H9 (cell line): ENCODE results near the gene OR2F2. TPM values are rescaled to one million over a fixed set of nuclear protein-coding genes. Genes with fewer than 3 reads are reported as not detected.

ENCODE experiments used
- DNase-seq: peaks from one replicate; pipeline ENCODE4 v3.0.0-alpha.2; 2017
- H2AFZ ChIP-seq: one replicate; pipeline ENCODE4 v1.6.1; 2013; ENCODE audit warnings: mild to moderate bottlenecking, low read length, control low read depth, moderate library complexity
- H2AK5ac ChIP-seq: 2 replicates; pipeline ENCODE4 v1.6.1; 2013; ENCODE audit warnings: low read length, control low read depth, mixed read lengths; ENCODE audit not compliant: insufficient read length
- H2BK120ac ChIP-seq: one replicate; pipeline ENCODE4 v1.6.1; 2013; ENCODE audit warnings: low read depth, mild to moderate bottlenecking, low read length, control low read depth, inconsistent platforms; ENCODE audit not compliant: poor library complexity, severe bottlenecking
- H2BK12ac ChIP-seq: 2 replicates; pipeline ENCODE4 v1.6.1; 2013; ENCODE audit warnings: low read length, control low read depth, mixed read lengths, low read depth; ENCODE audit not compliant: insufficient read length
- H2BK15ac ChIP-seq: 2 replicates; pipeline ENCODE4 v1.6.1; 2013; ENCODE audit warnings: low read depth, low read length, control low read depth
- H2BK20ac ChIP-seq: one replicate; pipeline ENCODE4 v1.6.1; 2013; ENCODE audit warnings: low read depth, mild to moderate bottlenecking, low read length, control low read depth, inconsistent platforms; ENCODE audit not compliant: poor library complexity, severe bottlenecking
- H2BK5ac ChIP-seq: 2 replicates; pipeline ENCODE4 v1.6.1; 2013; ENCODE audit warnings: low read length, control low read depth, mixed read lengths; ENCODE audit not compliant: insufficient read length
- H3K14ac ChIP-seq: 2 replicates; pipeline ENCODE4 v1.6.1; 2013; ENCODE audit warnings: low read length, control low read depth; ENCODE audit not compliant: insufficient read depth
- H3K18ac ChIP-seq: 2 replicates; pipeline ENCODE4 v1.6.1; 2013; ENCODE audit warnings: low read depth, mild to moderate bottlenecking, mixed read lengths, low read length, control low read depth; ENCODE audit not compliant: insufficient read length
- H3K23ac ChIP-seq: 2 replicates; pipeline ENCODE4 v1.6.1; 2013; ENCODE audit warnings: low read length, control low read depth, mixed read lengths, low read depth; ENCODE audit not compliant: insufficient read length
- H3K23me2 ChIP-seq: 2 replicates; pipeline ENCODE4 v1.6.1; 2013; ENCODE audit warnings: low read depth, mild to moderate bottlenecking, mixed read lengths, low read length, control low read depth; ENCODE audit not compliant: insufficient read length, poor library complexity, severe bottlenecking
- H3K27ac ChIP-seq: 2 replicates; pipeline ENCODE4 v1.5.1; 2013; ENCODE audit warnings: low read length, control low read depth, mixed read lengths, low read depth; ENCODE audit not compliant: insufficient read length
- H3K27me3 ChIP-seq: 2 replicates; pipeline ENCODE4 v1.6.1; 2013; ENCODE audit warnings: low read length, control low read depth, inconsistent platforms; ENCODE audit not compliant: insufficient read depth
- H3K4ac ChIP-seq: 2 replicates; pipeline ENCODE4 v1.6.1; 2013; ENCODE audit warnings: low read depth, mild to moderate bottlenecking, control low read depth, inconsistent platforms, low read length, moderate library complexity
- H3K4me1 ChIP-seq: 2 replicates; pipeline ENCODE4 v1.6.1; 2013; ENCODE audit warnings: low read length, control low read depth, inconsistent platforms; ENCODE audit not compliant: insufficient read depth
- H3K4me2 ChIP-seq: 2 replicates; pipeline ENCODE4 v1.6.1; 2013; ENCODE audit warnings: low read length, control low read depth, mixed read lengths; ENCODE audit not compliant: insufficient read length, insufficient read depth
- H3K56ac ChIP-seq: 2 replicates; pipeline ENCODE4 v1.6.1; 2013; ENCODE audit warnings: low read depth, mild to moderate bottlenecking, mixed read lengths, low read length, control low read depth; ENCODE audit not compliant: insufficient read length
- H3K79me1 ChIP-seq: 2 replicates; pipeline ENCODE4 v1.6.1; 2013; ENCODE audit warnings: low read depth, mild to moderate bottlenecking, moderate library complexity, low read length, control low read depth, inconsistent platforms; ENCODE audit not compliant: insufficient read depth, poor library complexity, severe bottlenecking
- H3K79me2 ChIP-seq: 2 replicates; pipeline ENCODE4 v1.6.1; 2013; ENCODE audit warnings: low read length, control low read depth, inconsistent platforms; ENCODE audit not compliant: insufficient read depth
- H3K9ac ChIP-seq: 2 replicates; pipeline ENCODE4 v1.6.1; 2013; ENCODE audit warnings: low read length, control low read depth, mixed read lengths; ENCODE audit not compliant: insufficient read length; ENCODE audit errors: extremely low read depth
- H3K9me3 ChIP-seq: one replicate; pipeline ENCODE4 v1.6.1; 2013; ENCODE audit warnings: low read depth, low read length, inconsistent platforms; ENCODE audit not compliant: control insufficient read depth
- H3T11ph ChIP-seq: one replicate; pipeline ENCODE4 v1.6.1; 2013; ENCODE audit warnings: mild to moderate bottlenecking, low read length, control low read depth, inconsistent platforms
- H4K20me1 ChIP-seq: one replicate; pipeline ENCODE4 v1.6.1; 2013; ENCODE audit not compliant: control insufficient read depth, insufficient read length, insufficient read depth
- H4K5ac ChIP-seq: 2 replicates; pipeline ENCODE4 v1.6.1; 2013; ENCODE audit warnings: low read depth, mild to moderate bottlenecking, mixed read lengths, low read length, control low read depth; ENCODE audit not compliant: insufficient read length
- H4K8ac ChIP-seq: replicated peaks from 2 replicates; pipeline ENCODE4 v1.6.1; 2013; ENCODE audit warnings: low read length, control low read depth, mixed read lengths, low read depth; ENCODE audit not compliant: insufficient read length
- H4K91ac ChIP-seq: 2 replicates; pipeline ENCODE4 v1.6.1; 2013; ENCODE audit warnings: low read depth, mild to moderate bottlenecking, moderate library complexity, mixed read lengths, low read length, control low read depth; ENCODE audit not compliant: insufficient read length
- H3K27ac Mint-ChIP-seq, 3 experiments: 2 replicates in 2 of 3; 3 replicates in 1 of 3; pipeline ENCODE4 v1.8.0; 2020 to 2021; ENCODE audit warnings: mixed read lengths in 3 of 3, mild to moderate bottlenecking in 1 of 3, moderate library complexity in 1 of 3
- H3K27me3 Mint-ChIP-seq: 2 replicates; pipeline ENCODE4 v1.8.0; 2021; ENCODE audit warnings: low read depth, mild to moderate bottlenecking, moderate library complexity, mixed read lengths
- H3K36me3 Mint-ChIP-seq, 3 experiments: 2 replicates in 2 of 3; 3 replicates in 1 of 3; pipeline ENCODE4 v1.8.0; 2020 to 2021; ENCODE audit warnings: low read depth in 3 of 3, mixed read lengths in 3 of 3; ENCODE audit not compliant: insufficient read depth in 1 of 3
- H3K4me1 Mint-ChIP-seq, 2 experiments: 2 replicates each; pipeline ENCODE4 v1.8.0; 2020; ENCODE audit warnings: mixed read lengths in 2 of 2
- H3K4me3 Mint-ChIP-seq, 2 experiments: 2 replicates in 1 of 2; 3 replicates in 1 of 2; pipeline ENCODE4 v1.8.0; 2020 to 2021; ENCODE audit warnings: mild to moderate bottlenecking in 2 of 2, mixed read lengths in 2 of 2, moderate library complexity in 1 of 2
- H3K9me3 Mint-ChIP-seq, 2 experiments: 2 replicates in 1 of 2; 3 replicates in 1 of 2; pipeline ENCODE4 v1.8.0; 2020; ENCODE audit warnings: mild to moderate bottlenecking in 2 of 2, mixed read lengths in 2 of 2, moderate library complexity in 1 of 2
- CTCF ChIP-seq: fragments of 200-600 bp; sonication (generic); conservative IDR thresholded peaks from 3 replicates; pipeline ENCODE4 v1.8.0; 2021; ENCODE audit warnings: antibody characterized with exemption, mild to moderate bottlenecking
- WGBS: extraction: QIAGEN DNeasy Blood & Tissue Kit; methylation state at CpG from one replicate; pipeline ENCODE4 v1.1.7; 2013; ENCODE audit warnings: missing lambda C conversion rate, low lambda C conversion rate, mixed read lengths; ENCODE audit not compliant: insufficient read length; ENCODE audit errors: extremely low coverage; 5-methylcytosine and 5-hydroxymethylcytosine counted together
- total RNA-seq: library from RNA; stranded (reverse); gene quantifications from 2 replicates; pipeline ENCODE4 v1.2.1, GENCODE V29; 2021

OR2F2 gene
- total RNA-seq, 1 experiment from 2014 or later: not detected

- Mint-ChIP-seq H3K9me3 (no peaks in the 10 kb centered on the region), H3K27me3 (peaks cover 3% of the 10 kb centered on the region; the same call in 1 of the 2 replicates), H3K4me1 (peaks cover 18% of the 10 kb centered on the region in 2 experiments), H3K27ac (no peak overlapping the region), H3K4me3 (no peak overlapping the region), H3K36me3 (no peaks in the 10 kb centered on the region)
- H2BK5ac ChIP-seq: no peak overlapping the region
- H2BK12ac ChIP-seq: no peak overlapping the region
- no peak overlapping the region for H3K27ac ChIP-seq
- no peaks in the 10 kb centered on the region for H3K9me3 ChIP-seq
- no peak overlapping the region for H3K18ac ChIP-seq
- H3K27me3 ChIP-seq: no peaks in the 10 kb centered on the region
- H4K20me1 ChIP-seq: no peaks in the 10 kb centered on the region
- no peak overlapping the region for H2AFZ ChIP-seq
- no peak overlapping the region for H3K23ac ChIP-seq
- no peaks in the 10 kb centered on the region for H3K79me1 ChIP-seq
- no peak overlapping the region for H2BK120ac ChIP-seq
- no peaks in the 10 kb centered on the region for H3K79me2 ChIP-seq
- TF ChIP-seq CTCF: no peak
- no CpG with 5 or more reads among the region's 3 CpGs for WGBS
- peaks cover 3% of the 10 kb centered on the region; the same call in 1 of the 2 replicates for H3K4me1 ChIP-seq
- H3K4ac ChIP-seq: no peak overlapping the region
- no peak overlapping the region for H3K9ac ChIP-seq
- H3K14ac ChIP-seq: no peak overlapping the region
- no peak for DNase-seq
- H2BK15ac ChIP-seq: no peak overlapping the region
- H3K4me2 ChIP-seq: no peak overlapping the region
- H3T11ph ChIP-seq: no peak overlapping the region
- no peak overlapping the region for H4K8ac ChIP-seq
- H3K23me2 ChIP-seq: no peaks in the 10 kb centered on the region
- no peak overlapping the region for H2BK20ac ChIP-seq
- H4K91ac ChIP-seq: no peak overlapping the region
- no peak overlapping the region for H2AK5ac ChIP-seq
- no peak overlapping the region for H4K5ac ChIP-seq
- H3K56ac ChIP-seq: no peak overlapping the region
Measured at GRCh38 chr7:143910473-143911248, 24.4 kb upstream of the OR2F2 start.
